Skin epidermis (tissue), 12 donors: Measurements from ENCODE around the gene LAG3.
"Not testable (repeated sequence)": the region's sequence is repeated elsewhere in the genome, so short reads cannot be mapped to it uniquely, and the experiment has no call there.

ENCODE experiments used
- H3K27ac ChIP-seq, 21 experiments: fragments of 200-600 bp; sonication (generic) in 11 of 21; one replicate each; pipeline ENCODE4 v1.5.0; 2020; ENCODE audit warnings: mild to moderate bottlenecking in 3 of 21, inconsistent platforms in 2 of 21, moderate library complexity in 2 of 21
- H3K4me3 ChIP-seq, 7 experiments: fragments of 200-600 bp; sonication (generic) in 2 of 7; one replicate each; pipeline ENCODE4 v1.5.0; 2020; ENCODE audit warnings: inconsistent platforms in 2 of 7, mild to moderate bottlenecking in 2 of 7, moderate library complexity in 1 of 7

LAG3 gene

GRCh38 chr12:6772331-6772695 lies at the start of gene LAG3:
Gene LAG3 (plus strand): TSS chr12:6772520. CDS start chr12:6772853, 333 bp downstream.
- peak within 1 kb of the TSS in 13 of 21 experiments; percentile 12 to 86 (median 51) for H3K27ac ChIP-seq
- peak within 1 kb of the TSS in 6 of 7 experiments; percentile 5 to 35 (median 20) for H3K4me3 ChIP-seq

- H3K27ac ChIP-seq, result no peak overlapping the region
- H3K4me3 ChIP-seq, result peak overlapping the region in 1 of 7 experiments; percentile 59
These were observed 49.5 kb upstream of the LAG3 start for GRCh38 chr12:6722863-6723262.

GRCh38 chr12:6723607-6724408 lies 48.5 kb upstream of the LAG3 start, which contains the start of gene COPS7A:
Gene COPS7A (plus strand): TSS chr12:6724046. CDS start chr12:6724657, 611 bp downstream.
- Histone ChIP-seq H3K27ac (peak within 1 kb of the TSS; percentile 43 to 93 (median 86)), H3K4me3 (peak within 1 kb of the TSS; percentile 41 to 65 (median 50))

GRCh38 chr12:6724409-6724797 lies 47.9 kb upstream of the LAG3 start:
- H3K4me3 ChIP-seq, result peak overlapping the region; percentile 41 to 65 (median 50)
- peak overlapping the region; percentile 43 to 93 (median 86) for H3K27ac ChIP-seq

- no peak overlapping the region for H3K27ac ChIP-seq
- H3K4me3 ChIP-seq, result no peak overlapping the region
These were observed 47.0 kb upstream of the LAG3 start for GRCh38 chr12:6725350-6725749.

- no peak overlapping the region for H3K4me3 ChIP-seq
- no peak overlapping the region for H3K27ac ChIP-seq
These were observed 43.1 kb upstream of the LAG3 start for GRCh38 chr12:6729186-6729585.

- Histone ChIP-seq H3K4me3 (no peak overlapping the region), H3K27ac (no peak overlapping the region)
These were observed 42.2 kb upstream of the LAG3 start for GRCh38 chr12:6730169-6730568.

GRCh38 chr12:6734506-6735387 lies 37.6 kb upstream of the LAG3 start:
- Histone ChIP-seq H3K4me3 (no peak overlapping the region), H3K27ac (no peak overlapping the region)

GRCh38 chr12:6735448-6736191 lies 36.7 kb upstream of the LAG3 start:
- H3K27ac ChIP-seq, result no peak overlapping the region
- H3K4me3 ChIP-seq, result no peak overlapping the region

GRCh38 chr12:6736754-6737153 lies 35.6 kb upstream of the LAG3 start:
- Histone ChIP-seq H3K27ac (no peak overlapping the region), H3K4me3 (no peak overlapping the region)

GRCh38 chr12:6742080-6742479 lies 30.2 kb upstream of the LAG3 start:
- H3K4me3 ChIP-seq, H3K27ac ChIP-seq: not testable (repeated sequence)

- Histone ChIP-seq H3K4me3 (no peak overlapping the region), H3K27ac (no peak overlapping the region)
These were observed 29.5 kb upstream of the LAG3 start for GRCh38 chr12:6742834-6743233.

- not testable (repeated sequence) for H3K27ac ChIP-seq, H3K4me3 ChIP-seq
These were observed 29.0 kb upstream of the LAG3 start for GRCh38 chr12:6743300-6743699.

GRCh38 chr12:6745741-6746525 lies 26.4 kb upstream of the LAG3 start:
- H3K4me3 ChIP-seq, result no peak overlapping the region
- H3K27ac ChIP-seq, result peak overlapping the region in 14 of 21 experiments; percentile 2 to 73 (median 48)

GRCh38 chr12:6747216-6747615 lies 25.1 kb upstream of the LAG3 start:
- Histone ChIP-seq H3K27ac (no peak overlapping the region), H3K4me3 (no peak overlapping the region)

GRCh38 chr12:6748761-6749160 lies 23.6 kb upstream of the LAG3 start:
- Histone ChIP-seq H3K27ac (no peak overlapping the region), H3K4me3 (no peak overlapping the region)

- Histone ChIP-seq H3K27ac (no peak overlapping the region), H3K4me3 (no peak overlapping the region)
These were observed 21.8 kb upstream of the LAG3 start for GRCh38 chr12:6750506-6750905.

GRCh38 chr12:6751767-6752166 lies 20.6 kb upstream of the LAG3 start:
- Histone ChIP-seq H3K27ac (peak overlapping the region in 13 of 21 experiments; percentile 87 to 100 (median 97)), H3K4me3 (peak overlapping the region in 6 of 7 experiments; percentile 65 to 86 (median 74))
